NCI-H1436 (cell line): Measurements from ENCODE around the gene SLC9A3.

Experiments used
- DNase-seq: peaks from one replicate; lab custom pipeline; 2025; lab: John Stamatoyannopoulos, UW

Gene SLC9A3

DNA sequence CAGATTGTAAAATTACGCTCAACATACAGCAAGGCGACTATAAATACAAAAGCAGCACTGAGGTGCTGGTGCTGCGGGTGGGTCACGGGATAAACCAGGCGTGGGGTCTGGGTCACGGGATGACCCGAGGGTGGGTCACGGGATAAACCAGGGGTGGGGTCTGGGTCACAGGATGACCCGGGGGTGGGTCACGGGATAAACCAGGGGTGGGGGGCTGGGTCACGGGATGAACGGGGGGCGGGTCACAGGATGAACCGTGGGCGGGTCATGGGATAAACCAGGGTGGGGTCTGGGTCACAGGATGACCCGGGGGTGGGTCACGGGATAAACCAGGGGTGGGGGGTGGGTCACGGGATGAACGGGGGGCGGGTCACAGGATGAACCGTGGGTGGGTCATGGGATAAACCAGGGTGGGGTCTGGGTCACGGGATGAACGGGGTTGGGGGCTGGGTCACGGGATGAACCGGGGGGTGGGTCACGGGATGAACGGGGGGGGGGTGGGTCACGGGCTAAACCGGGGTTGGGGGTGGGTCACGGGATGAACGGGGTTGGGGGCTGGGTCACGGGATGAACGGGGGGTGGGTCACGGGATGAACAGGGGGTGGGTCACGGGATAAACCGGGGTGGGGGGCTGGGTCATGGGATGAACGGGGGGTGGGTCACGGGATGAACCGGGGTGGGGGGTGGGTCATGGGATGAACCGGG lies 30.2 kb upstream of the SLC9A3 start:
- no peak for DNase-seq

DNA sequence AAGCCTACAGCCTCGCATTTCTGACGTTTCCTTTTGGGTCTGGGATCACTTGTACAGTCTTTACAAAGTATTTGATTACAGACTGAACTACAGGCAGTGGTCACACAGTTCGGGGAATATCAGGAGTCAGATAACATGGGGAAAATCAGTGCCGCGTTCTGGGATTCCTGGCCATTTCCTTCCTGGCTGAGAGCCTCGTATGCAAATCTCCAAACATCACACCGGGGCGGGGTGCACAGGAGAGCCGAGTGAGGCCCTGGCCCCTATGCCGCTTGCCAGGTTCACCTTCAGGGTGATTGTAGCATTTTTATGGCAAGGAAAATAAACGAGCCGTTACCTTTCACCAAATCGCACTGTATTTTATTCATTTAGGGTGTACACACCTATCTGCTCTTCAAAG lies 29.6 kb upstream of the SLC9A3 start:
- no peak for DNase-seq

DNA sequence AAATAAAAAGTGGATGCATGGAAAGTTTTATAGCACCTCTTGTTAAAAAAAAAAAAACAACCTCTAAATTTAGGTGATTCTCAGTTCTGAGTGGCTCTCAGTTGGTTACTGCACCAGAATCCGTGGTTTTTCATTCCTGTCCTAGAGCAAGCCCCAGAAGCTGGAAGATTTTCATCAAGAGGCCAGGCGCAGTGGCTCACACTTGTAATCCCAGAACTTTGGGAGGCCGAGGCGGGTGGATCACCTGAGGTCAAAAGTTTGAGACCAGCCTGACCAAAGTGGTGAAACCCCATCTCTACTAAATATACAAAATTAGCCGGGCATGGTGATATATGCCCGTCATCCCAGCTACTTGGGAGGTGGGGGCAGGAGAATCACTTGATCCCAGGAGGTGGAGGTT lies 27.2 kb upstream of the SLC9A3 start:
- DNase-seq = no peak

DNA sequence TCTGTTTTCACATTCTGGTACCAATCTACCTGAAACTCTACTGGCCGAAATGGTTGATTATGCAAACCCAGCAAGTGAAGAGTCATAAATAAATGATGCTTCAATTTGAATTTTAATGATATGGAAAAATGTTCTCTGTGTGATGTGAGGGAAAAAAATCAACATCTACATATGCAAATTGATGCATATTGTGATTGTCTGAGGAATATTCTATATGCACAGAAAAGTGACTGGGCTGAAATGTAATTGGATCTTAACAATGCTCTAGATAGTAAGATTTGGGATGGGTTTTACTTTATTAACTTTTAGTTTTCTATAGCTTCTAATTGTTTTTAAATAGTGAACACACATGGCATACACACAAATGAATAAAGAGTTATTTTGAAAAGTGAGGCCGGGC lies 25.0 kb upstream of the SLC9A3 start:
- no peak for DNase-seq

DNA sequence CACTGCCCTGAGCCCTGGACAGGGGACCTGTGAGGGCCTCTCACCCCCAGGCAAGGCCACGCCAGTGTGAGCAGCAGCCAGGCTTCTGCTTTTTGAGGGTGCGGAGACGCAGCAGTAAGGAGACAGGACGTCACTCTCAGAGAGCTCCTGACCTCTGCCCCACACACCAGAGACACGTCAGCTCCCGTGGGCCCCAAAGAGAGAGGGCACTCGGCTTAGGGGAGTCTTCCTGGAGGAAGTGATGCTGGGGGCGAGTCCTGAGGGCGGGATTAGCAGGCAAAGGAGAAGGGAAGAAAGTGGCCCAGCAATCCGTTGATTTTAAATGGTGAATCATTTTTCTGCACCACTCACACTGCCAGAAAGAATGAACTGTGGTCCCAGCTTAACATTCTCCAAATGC lies 24.0 kb upstream of the SLC9A3 start:
- no peak for DNase-seq

DNA sequence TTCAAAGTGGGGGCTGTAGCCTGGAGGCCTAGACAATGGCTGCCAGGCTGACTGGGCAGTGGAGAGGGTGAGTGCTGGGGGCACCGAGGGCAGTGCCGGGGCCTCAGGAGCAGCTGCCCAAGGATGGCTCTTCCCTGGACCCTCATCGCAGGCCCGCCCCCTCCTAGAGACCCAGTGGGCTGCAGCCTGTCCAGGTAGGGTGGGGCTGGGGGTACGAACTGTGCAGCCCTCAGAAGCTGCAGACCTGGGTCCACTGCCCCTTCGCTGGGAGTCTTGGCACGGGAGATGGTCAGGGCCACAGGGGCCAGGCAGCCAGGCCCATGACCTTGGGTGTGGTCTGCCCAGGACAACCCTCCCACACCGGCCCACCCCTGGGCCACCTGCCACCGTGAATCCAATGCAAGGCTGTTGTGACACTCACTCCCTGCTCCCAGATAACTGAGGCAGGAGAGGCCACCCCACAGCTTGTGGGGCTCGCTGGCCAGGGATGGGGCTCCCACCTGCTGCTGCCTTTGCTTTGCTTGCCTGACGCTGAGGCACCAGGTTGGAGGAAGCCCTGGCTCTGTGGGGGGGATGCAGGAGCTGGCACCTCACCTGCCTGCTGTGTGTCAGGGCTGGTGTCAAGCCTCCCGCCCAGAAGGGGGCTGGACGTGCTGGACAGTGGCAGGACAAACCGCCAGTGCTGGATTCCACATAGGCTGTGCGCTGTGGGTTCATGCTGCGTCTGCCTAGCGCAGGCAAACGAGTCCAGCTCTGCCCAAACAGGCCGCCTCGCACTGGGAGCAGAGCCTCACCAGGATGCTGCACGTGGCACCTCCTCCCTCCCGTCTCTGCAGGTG lies 23.1 kb upstream of the SLC9A3 start:
- DNase-seq = no peak

GRCh38 chr5:546376-546908 lies 22.2 kb upstream of the SLC9A3 start:
- no peak for DNase-seq

GRCh38 chr5:545641-546375 lies 21.6 kb upstream of the SLC9A3 start:
- DNase-seq = no peak

GRCh38 chr5:544675-545355 lies 20.6 kb upstream of the SLC9A3 start:
- DNase-seq = no peak

- DNase-seq = no peak
Measured at GRCh38 chr5:543755-544674, 19.8 kb upstream of the SLC9A3 start.

GRCh38 chr5:543351-543750 lies 19.1 kb upstream of the SLC9A3 start:
- no peak for DNase-seq

DNA sequence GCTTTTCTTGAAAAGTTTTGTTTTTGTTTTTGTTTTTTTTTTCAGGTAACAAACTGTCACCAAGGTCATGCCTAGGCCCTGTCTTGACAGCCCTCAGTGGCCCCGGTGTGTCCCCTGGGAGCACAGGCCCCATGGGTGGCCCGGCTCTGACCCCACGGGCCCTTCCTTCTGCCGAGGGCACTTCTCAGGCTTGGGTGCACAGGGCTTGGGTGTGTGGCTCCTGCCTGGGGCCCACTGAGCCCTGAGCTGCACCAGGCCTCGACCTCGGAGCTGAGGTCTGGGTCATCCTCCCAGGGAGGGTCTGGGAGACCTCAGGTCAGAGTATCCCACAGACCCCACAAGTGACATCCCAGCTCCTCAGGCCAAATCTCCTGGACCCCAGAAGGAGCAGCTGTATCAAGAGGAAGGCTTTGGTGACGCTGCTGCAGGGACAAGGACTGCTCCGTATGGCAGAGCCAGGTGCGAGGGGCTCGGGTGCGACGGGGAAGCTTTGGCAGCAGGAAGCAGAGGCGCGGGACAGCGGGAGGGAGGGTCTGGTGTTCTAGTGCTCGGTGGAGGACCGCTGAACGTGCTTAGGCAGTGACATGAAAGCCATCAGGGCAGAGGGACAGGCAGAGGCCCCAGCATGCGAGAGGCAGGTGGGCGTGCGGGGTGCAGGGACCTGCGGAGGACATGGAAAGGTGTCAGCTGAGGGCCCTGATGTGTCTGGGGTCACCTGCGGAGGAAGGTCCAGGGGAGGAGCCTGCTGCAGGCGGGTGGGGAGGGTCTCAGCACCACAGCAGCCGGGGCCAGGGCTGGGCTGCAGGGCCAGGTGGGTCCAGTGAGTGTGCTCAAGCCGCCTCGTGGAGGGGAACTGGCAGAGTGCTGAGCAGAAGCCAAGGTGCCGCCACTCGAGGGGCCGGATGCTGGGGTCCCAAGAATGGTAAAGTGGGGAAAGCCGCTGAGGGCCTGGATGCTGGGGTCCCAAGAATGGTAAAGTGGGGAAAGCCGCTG lies 18.4 kb upstream of the SLC9A3 start:
- no peak for DNase-seq

- no peak for DNase-seq
Measured at GRCh38 chr5:541539-542318, 17.5 kb upstream of the SLC9A3 start.

- no peak for DNase-seq
Measured at GRCh38 chr5:540906-541538, 16.8 kb upstream of the SLC9A3 start.

- DNase-seq = no peak
Measured at GRCh38 chr5:540071-540905, 16.0 kb upstream of the SLC9A3 start.

DNA sequence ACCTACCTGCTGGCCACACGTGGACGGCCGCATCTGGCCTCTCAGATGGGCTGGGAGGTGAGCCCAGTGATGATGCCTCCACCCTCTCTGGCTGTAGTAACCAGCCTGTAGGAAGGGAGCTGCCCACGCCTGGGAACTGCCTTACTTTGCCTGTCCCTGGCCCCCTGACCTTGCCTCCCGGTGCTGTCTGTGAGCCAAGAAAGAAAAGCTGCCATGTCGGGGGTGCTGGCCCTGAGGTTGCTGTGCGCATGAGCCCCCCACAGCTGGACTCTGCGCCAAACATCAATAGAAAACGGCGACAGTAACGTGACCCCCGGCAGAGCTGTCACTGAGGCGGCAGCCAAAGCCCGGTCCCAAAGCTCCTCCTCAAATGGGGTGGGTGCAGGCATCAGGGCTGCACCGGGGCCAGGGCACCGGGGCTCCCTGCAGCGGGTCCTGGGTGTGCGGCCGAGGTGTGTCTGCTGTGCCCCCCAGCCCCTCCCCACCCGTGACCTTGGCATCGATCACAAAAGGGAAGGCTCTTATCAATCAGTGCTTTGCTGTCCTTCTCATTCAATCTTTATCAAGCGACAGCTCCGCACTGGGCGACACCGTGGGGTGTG lies 15.3 kb upstream of the SLC9A3 start:
- DNase-seq = no peak
